AG04450 (cell line): ENCODE measurements around the gene SMPX. TPM values are rescaled to one million over a fixed set of nuclear protein-coding genes. Genes with fewer than 3 reads are reported as not detected.

ENCODE experiments used
- CTCF ChIA-PET: fragments of 300-600, 350-600 bp; formaldehyde crosslinking; extraction: SDS; loops from one replicate; lab custom pipeline; 2022; ENCODE audit warnings: antibody characterized with exemption, inconsistent platforms; lab: Charles Lee
- POLR2A ChIA-PET: fragments of 350-600 bp; formaldehyde crosslinking; extraction: SDS; loops from one replicate; lab custom pipeline; 2021; ENCODE audit warnings: antibody characterized with exemption, inconsistent platforms; lab: Yijun Ruan, JAX
- DNase-seq: peaks from one replicate; pipeline ENCODE4 v3.0.0-alpha.2; 2011; ENCODE audit warnings: low read depth, low spot score
- H3K27ac ChIP-seq: one replicate; pipeline ENCODE4 v1.5.1; 2012; ENCODE audit warnings: low read depth, low read length, control low read depth
- H3K27me3 ChIP-seq: one replicate; pipeline ENCODE4 v1.6.0; 2012; ENCODE audit warnings: low read length; ENCODE audit not compliant: control insufficient read depth, insufficient read depth
- H3K4me3 ChIP-seq: 2 replicates; pipeline ENCODE4 v1.5.1; 2011; ENCODE audit warnings: mild to moderate bottlenecking, low read depth, low read length, control low read depth
- H3K9me3 ChIP-seq: 2 replicates; pipeline ENCODE4 v1.5.1; 2012; ENCODE audit warnings: low read length; ENCODE audit not compliant: control insufficient read depth, insufficient read depth
- polyA plus RNA-seq: library from polyadenylated mRNA; depleted of rRNA; stranded (reverse); fragments of >200 nt; gene quantifications from 2 replicates; pipeline ENCODE4 v1.2.3, GENCODE V29; 2011
- TF ChIP-seq, protein P1 (sequence below): IDR thresholded peaks from 2 replicates; pipeline ENCODE4 v1.5.1; 2011; ENCODE audit warnings: low read depth, low read length, control low read depth, inconsistent platforms

SMPX gene
- polyA plus RNA-seq, 1 experiment = not detected

DNA sequence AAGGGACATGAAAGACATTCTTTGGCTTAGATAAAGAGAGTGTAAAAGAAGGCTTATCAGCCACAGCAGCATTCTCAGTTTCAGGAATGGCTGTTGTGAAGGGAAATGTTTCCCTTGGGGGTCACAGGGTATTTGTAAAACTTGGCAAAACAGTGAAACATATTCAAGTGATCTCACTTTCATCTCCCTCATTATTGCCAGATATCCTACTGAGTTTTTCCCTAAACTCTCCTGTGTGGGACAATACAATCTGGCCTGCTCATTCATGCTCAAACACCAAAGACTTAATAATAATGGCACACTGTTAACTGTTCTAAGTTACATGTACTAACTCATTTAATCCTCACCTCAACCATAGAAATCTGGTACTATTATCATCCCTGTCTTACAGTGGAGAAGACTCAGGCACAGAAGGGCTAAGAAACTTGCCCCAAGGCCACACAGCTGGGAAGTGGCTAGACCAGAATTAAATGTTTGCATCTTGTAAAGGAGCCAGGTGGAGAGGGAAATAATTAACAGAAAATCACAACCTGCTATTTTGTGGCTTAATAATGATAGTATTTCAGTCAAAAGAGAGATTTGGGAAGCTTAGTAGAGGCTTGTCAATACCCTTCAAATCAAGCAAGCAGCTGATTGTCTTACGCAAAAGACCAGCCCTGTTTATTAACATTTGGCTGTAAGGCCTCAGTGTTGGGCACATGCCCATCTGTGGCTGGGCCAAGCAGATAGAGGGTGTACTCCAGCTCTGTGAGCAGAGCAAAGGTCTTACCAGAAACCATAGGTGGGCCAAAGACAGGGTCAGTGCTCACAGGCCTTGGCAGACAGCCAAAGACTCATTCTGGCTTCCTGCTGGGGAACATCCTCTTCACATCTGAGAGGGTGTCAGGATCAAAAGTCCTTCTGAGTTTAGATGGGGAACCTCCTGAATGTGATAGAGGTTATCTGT, 17.3 kb downstream of the SMPX start:
- Histone ChIP-seq H3K4me3 (no peak overlapping the region), H3K27ac (no peak overlapping the region), H3K27me3 (no peaks in the 10 kb centered on the region), H3K9me3 (no peaks in the 10 kb centered on the region)
- TF ChIP-seq, protein P1, sequence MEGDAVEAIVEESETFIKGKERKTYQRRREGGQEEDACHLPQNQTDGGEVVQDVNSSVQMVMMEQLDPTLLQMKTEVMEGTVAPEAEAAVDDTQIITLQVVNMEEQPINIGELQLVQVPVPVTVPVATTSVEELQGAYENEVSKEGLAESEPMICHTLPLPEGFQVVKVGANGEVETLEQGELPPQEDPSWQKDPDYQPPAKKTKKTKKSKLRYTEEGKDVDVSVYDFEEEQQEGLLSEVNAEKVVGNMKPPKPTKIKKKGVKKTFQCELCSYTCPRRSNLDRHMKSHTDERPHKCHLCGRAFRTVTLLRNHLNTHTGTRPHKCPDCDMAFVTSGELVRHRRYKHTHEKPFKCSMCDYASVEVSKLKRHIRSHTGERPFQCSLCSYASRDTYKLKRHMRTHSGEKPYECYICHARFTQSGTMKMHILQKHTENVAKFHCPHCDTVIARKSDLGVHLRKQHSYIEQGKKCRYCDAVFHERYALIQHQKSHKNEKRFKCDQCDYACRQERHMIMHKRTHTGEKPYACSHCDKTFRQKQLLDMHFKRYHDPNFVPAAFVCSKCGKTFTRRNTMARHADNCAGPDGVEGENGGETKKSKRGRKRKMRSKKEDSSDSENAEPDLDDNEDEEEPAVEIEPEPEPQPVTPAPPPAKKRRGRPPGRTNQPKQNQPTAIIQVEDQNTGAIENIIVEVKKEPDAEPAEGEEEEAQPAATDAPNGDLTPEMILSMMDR = no peak
- DNase-seq = no peak
- ChIA-PET CTCF (interaction anchor here (0.6 to 0.8 kb wide), 3 partner anchors 22 to 1213 kb away, joined by 3 to 4 read pairs (median 3); no protein-coding TSS in a partner anchor), POLR2A (no interaction called here)

DNA sequence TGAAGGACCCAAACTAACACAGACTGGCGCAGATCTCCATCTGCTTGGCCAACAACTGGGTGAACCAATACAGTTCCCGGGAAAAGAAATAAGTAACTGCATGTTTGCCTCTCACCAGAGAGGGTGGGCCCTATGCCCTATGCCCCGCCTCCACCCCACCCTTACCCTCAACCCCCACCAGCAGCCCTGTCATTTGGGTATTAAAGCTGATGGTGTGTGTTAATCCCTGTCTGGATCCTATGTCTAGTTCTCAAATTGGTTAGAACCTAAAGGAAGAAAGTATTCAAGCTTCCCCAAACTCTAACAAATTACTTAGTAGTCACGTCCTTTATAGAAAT, 19.0 kb downstream of the SMPX start:
- ChIA-PET CTCF (no interaction called here), POLR2A (no interaction called here)
- no peaks in the 10 kb centered on the region for H3K9me3 ChIP-seq
- TF ChIP-seq, protein P1 = no peak
- no peak overlapping the region for H3K27ac ChIP-seq
- H3K27me3 ChIP-seq = no peaks in the 10 kb centered on the region
- DNase-seq = no peak
- no peak overlapping the region for H3K4me3 ChIP-seq

DNA sequence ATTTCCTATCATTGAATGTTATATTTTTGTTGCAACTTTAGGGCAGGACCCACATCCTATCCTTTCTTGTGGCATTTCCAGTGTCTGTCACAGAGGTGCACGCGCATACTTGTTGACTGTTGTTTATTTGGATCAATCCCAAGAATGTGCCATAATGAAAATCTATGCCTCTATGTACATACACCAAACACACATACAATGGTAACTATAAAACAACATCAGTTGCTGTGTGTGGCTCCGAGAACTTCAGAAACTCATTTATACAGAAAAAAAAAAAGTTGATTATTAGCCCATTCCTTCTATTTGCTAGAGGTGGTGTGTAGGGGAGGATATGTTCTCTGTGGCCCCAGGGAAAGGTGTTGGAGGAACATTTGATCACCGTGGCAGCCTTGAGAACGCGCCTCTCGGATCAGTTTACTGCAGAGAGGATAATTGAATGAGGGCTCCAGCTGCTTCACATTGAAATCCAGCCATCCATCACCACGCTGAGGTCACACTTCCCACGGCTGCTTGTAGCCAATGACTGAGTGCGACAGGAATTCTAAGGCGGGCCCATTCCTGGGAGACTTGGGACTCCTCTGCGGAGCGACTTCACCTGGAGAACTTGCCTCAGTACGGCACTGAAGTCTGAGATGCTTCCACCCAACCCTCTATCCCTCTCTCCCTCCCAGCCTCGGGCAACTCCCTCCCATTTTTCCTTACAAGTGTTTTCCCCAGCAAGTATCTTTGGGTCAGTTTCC, 19.5 kb downstream of the SMPX start:
- POLR2A ChIA-PET = no interaction called here
- TF ChIP-seq, protein P1 = no peak
- Histone ChIP-seq H3K9me3 (no peaks in the 10 kb centered on the region), H3K27me3 (no peaks in the 10 kb centered on the region), H3K27ac (no peak overlapping the region), H3K4me3 (no peak overlapping the region)
- CTCF ChIA-PET = no interaction called here
- no peak for DNase-seq

DNA sequence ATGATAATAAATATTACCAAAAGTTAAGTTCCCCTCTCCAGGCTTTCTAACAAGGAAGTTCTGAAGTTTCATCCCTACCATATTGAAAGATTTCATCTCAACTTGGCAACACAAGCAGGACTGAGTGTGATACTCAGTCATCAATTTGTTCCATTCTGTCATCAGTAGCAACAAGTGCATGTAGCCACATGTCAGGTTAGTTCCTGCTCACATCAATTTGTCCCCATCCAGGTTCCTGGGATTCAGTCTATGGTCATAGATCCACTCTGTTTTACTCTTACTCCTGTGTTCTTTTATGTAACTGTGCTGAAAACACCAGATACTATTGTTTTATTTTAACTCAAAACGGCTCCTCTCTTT, 22.2 kb downstream of the SMPX start:
- DNase-seq = no peak
- Histone ChIP-seq H3K9me3 (no peaks in the 10 kb centered on the region), H3K27ac (no peak overlapping the region), H3K4me3 (no peak overlapping the region), H3K27me3 (no peaks in the 10 kb centered on the region)
- CTCF ChIA-PET = no interaction called here
- TF ChIP-seq, protein P1 = no peak
- POLR2A ChIA-PET = no interaction called here
